NCI-H1105 (cell line): Measurements from ENCODE around the gene FADS2.

Experiments
- DNase-seq: peaks from one replicate; lab custom pipeline; 2025; lab: John Stamatoyannopoulos, UW

The FADS2 gene

GRCh38 chr11:61827571-61828378 lies at the start of gene FADS2:
Gene FADS2, plus strand, starts transcription at chr11:61828300. Its CDS starts 91 bp downstream, at chr11:61828391.
- DNase-seq = peak; percentile 98

GRCh38 chr11:61778357-61778886 lies 49.7 kb upstream of the FADS2 start:
- no peak for DNase-seq

- no peak for DNase-seq
These were observed 49.0 kb upstream of the FADS2 start for GRCh38 chr11:61778920-61779650.

- no peak for DNase-seq
These were observed 48.2 kb upstream of the FADS2 start for GRCh38 chr11:61779666-61780525.

- no peak for DNase-seq
These were observed 47.4 kb upstream of the FADS2 start for GRCh38 chr11:61780581-61781162.

- DNase-seq = no peak
These were observed 46.5 kb upstream of the FADS2 start for GRCh38 chr11:61781585-61781984.

- DNase-seq = no peak
These were observed 45.8 kb upstream of the FADS2 start for GRCh38 chr11:61782299-61782698.

GRCh38 chr11:61782841-61783240 lies 45.3 kb upstream of the FADS2 start:
- DNase-seq = no peak

GRCh38 chr11:61783717-61784505 lies 44.2 kb upstream of the FADS2 start:
- DNase-seq = no peak

- no peak for DNase-seq
These were observed 43.6 kb upstream of the FADS2 start for GRCh38 chr11:61784506-61784805.

GRCh38 chr11:61785837-61786402 lies 42.2 kb upstream of the FADS2 start:
- no peak for DNase-seq

GRCh38 chr11:61787928-61788491 lies 40.1 kb upstream of the FADS2 start:
- DNase-seq = no peak

- peak; percentile 62 for DNase-seq
These were observed 36.3 kb upstream of the FADS2 start for GRCh38 chr11:61791737-61792309.

- DNase-seq = peak; percentile 92
These were observed 35.6 kb upstream of the FADS2 start, which contains the start of the genes FEN1 and TMEM258 for GRCh38 chr11:61792310-61793082. Gene FEN1, plus strand, starts transcription at chr11:61792911. Its CDS starts 2,451 bp downstream, at chr11:61795362. Gene TMEM258, minus strand, starts transcription at chr11:61792599. Its CDS starts 41 bp downstream, at chr11:61792558.

GRCh38 chr11:61793083-61793828 lies 34.8 kb upstream of the FADS2 start:
- DNase-seq = no peak

- DNase-seq = no peak
These were observed 34.3 kb upstream of the FADS2 start for GRCh38 chr11:61793829-61794204.

GRCh38 chr11:61794579-61794978 lies 33.5 kb upstream of the FADS2 start:
- DNase-seq = no peak

- no peak for DNase-seq
These were observed 32.6 kb upstream of the FADS2 start for GRCh38 chr11:61795459-61795858.
